ENCODE measurements around the gene KCNMB1.

DNA sequence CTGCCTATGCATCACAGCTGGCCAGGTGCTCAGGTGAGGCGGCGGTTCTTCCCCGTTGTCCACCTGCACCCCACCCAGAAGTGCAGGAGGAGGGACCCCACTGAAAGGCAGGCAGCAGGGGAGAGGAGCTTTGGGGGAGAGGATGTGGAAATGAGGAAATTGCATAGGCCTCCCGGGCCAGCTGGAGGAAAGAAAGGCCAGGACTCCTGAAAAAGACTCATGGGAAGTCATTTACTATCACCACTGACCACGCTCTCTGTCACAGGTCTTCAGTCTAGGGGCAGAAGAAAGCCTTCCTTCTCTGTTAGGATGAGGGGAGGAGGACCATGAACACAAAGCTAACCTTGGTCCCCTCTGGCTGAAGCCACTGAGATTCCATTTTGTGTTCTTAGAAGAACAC is 28.1 kb downstream of the KCNMB1 start:
- TF ChIP-seq ZNF274 (IDR thresholded peaks at IDR 0.05; ENCODE audit: low read depth, low read length) (no peak), YY1 (IDR thresholded peaks at IDR 0.05; ENCODE audit: insufficient read depth, insufficient read length) (no peak)

Data from NT2/D1 (cell line).